NCI-H526 treated with DMSO at 0.1 percent for 48 hours (cell line): ENCODE measurements around the gene INHBE.

Source experiments
- DNase-seq: peaks from one replicate; lab custom pipeline; 2025; lab: John Stamatoyannopoulos, UW

INHBE gene

DNA sequence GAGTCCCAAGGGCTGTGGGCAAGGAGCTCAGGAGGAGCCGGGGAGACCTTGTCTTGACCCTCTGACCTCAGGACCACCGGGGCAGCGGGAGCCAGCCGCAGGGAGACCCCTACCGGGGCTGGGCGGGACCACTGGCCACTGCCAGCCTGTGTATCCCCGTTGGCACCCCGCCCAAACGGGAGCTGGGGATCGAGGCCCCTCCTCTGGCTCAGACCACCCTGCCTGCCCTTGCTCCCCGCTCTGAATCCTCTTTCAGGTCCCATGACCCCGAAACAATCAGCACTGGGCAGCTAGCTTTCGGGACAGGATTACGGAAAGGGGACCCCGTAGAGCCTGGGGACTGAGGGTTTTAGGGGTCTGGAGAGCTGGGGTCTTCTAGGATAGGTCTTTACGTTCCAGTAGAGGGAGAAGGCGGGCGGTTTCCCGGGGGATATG lies 5.8 kb downstream of the INHBE start:
- no peak for DNase-seq

DNA sequence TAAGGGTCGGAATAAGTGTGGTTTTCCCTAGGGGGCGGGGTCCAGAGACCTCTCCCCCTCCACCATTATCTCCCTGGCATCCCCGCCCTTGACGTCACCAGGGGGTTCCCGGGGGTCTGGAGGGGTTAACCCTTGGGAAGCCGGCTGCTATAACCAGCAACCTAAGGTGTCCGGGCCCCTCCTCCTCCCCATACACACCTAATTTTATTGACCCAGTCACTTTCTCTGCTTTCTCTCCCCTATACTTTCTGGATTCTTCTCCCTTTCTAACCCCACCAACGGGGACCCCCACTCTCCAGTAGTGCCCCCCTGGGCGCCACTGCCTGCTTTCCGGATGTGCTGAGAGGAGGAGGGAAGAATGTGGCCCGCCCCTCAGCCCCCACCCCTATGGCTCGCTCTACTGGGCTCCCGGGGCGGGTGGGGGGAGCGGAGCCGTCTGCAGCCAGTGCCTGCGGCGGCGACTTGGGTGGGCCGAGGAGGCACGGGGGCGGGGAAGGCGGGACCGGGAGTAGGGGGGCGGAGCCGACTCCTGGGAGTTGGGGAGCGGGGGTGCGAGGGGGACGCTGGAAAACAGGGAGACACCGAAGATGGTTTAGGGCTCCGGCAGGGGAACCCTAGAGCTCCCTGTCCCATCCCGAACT lies 6.3 kb downstream of the INHBE start:
- no peak for DNase-seq

DNA sequence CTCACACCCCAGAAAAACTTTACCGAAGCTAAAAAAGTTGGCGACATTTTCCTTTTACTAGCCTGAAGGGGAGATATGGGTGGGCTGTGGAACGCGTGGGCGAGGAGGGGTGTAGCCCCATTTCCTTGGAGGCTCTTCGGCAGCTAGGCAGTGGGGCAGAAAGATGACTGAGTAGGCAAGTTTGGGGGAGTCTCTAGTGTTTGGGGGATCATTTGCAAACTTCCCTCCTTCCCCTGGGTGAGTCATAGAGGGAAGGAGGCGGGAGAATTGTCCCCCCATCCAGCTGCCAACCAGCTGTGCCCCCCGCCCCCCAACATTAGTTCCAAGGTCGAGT lies 6.8 kb downstream of the INHBE start:
- DNase-seq: no peak

DNA sequence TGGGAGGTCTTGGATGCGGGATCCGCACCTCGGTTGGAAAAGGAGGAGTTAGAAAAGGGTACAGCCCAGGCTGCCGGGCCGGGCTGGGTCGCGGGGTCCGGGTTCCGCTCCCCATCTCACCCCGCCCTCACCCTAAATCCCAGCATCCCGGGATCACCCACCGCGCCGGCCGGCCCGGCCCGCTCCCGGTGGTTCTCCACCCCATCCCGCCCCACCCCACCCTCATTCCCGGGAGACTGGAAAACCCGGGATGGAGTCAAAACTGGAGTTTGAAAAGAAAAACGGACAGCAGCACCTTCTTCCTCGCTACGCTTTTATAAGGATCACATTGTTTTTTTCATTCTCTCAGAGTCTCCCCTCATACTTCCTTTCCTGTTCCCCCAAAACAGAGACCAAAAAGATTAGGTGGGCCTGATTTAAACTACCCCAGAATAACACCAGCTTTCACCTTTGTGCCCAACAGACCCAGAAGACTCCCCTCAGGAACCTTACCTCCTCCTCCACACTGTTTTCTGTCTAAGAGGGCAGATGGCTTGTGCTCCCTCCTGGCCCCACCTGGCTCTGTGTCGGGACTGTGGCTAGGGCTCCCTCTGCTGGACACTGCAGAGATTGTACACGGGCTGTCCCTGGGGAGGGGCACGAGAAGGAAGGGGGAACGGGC lies 7.3 kb downstream of the INHBE start:
- DNase-seq: peak; percentile 92

DNA sequence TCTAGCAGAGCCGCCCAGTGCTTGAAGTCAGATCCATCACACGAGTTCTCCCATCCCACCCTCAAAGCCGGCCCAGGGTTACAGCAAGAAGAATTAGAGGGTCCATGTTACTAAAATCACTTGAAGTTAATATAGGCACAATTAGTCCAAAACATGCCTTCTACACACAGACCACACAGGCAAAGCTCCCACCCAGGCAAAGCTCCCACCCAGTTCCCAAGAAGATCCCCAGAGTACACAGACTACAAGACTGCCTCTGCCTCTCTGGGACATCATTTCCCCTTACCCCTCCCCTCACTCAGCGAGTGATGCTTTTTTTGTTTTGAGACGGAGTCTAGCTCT lies 7.8 kb downstream of the INHBE start:
- no peak for DNase-seq

DNA sequence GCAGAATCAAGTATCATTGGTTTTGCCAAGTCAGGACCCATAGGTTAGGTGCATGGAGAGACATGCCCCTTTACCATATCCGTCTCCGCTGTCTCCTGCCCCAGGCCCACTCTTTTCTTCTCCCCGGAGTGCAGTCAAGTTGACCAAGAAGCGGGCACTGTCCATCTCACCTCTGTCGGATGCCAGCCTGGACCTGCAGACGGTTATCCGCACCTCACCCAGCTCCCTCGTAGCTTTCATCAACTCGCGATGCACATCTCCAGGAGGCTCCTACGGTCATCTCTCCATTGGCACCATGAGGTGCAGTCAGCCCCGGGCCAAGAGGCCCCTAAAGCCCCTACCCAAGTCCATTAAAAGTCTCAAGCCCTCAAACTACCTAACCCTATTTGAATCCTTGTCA lies 9.5 kb downstream of the INHBE start:
- no peak for DNase-seq

DNA sequence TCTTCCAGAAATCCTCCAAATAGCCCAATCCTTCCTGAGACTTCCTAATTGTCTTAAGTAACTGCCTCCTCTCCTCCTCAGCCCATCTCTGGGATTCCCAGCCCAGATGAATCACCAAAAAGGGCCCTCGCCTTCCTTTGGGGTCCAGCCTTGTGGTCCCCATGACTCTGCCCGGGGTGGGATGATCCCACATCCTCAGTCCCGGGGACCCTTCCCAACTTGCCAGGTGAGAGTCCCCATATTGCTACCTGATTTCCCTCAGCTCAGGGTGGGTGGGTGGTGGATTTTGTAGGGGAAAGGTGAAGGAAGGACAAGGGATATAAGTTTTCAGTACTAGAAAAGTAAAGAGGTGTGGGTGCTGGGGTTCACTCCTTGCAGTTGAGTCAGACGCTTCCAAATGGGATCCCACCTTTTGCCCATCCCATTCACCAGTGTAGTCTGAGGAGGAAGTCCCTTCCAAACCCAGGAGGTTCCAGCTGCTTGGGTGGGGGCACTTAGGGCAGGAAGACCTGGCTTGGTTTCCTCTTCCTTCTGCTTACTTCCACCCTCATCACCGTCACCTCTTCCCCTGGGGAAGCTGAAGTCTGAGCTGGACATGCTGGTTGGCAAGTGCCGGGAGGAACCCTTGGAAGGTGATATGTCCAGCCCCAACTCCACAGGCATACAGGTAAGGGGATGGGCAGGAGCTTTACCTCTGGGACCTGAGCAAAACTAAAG lies 10.1 kb downstream of the INHBE start:
- DNase-seq: no peak

DNA sequence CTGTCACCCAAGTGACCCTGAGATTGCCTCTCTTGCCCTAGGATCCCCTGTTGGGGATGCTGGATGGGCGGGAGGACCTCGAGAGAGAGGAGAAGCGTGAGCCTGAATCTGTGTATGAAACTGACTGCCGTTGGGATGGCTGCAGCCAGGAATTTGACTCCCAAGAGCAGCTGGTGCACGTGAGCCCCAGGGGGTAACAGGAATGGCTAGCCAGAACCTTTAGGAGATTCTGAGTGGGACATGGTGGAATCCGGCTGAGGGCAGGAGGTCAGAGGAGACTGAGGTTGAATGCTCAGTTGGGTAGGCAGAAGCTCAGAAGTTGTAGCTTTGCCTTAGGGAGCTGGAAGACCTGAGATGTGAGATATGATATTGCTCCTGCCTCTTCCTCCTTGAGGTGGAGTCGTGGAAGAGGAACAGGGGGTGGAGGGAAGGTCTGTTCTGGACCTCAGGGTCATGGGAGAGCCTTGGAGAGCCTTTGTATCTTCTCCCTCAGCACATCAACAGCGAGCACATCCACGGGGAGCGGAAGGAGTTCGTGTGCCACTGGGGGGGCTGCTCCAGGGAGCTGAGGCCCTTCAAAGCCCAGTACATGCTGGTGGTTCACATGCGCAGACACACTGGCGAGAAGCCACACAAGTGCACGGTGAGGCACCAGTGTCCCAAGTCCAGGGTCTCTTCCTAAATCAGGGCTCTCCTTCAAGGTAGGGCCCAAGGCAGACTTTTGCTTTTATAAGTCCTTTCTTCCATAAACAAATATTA lies 10.8 kb downstream of the INHBE start:
- no peak for DNase-seq

DNA sequence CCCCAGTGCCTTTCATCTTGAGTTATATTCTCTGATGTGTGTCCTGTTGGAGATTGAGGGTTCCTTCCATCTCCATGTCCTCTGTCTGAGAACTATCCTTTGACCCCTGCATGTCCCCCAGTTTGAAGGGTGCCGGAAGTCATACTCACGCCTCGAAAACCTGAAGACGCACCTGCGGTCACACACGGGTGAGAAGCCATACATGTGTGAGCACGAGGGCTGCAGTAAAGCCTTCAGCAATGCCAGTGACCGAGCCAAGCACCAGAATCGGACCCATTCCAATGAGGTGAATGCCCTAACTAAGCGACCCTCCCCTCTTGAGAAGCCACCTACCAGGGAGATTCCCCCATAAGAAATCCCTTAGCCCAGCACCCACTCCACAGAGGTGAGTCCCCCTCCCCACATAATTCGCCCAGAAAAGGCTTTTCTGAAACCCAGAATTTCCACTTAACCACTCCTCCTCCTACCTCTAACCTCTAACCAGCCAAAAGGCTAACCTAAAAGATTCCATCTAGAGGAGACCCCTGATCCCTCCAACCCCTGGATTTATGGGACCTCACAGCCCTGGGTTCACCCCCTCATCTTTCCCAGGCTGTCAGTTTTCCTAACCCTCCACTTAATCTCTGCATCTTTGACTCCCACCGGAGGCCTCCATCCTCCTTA lies 12.2 kb downstream of the INHBE start:
- DNase-seq: no peak

DNA sequence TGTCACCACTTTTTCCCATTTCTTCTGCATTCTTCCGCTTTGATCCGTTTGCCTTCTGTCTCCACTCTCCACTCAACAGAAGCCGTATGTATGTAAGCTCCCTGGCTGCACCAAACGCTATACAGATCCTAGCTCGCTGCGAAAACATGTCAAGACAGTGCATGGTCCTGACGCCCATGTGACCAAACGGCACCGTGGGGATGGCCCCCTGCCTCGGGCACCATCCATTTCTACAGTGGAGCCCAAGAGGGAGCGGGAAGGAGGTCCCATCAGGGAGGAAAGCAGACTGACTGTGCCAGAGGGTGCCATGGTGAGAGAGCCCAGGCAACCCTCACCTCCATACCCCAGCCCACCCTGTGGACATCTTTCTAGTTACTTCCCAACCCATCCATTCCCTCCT lies 12.8 kb downstream of the INHBE start:
- DNase-seq: no peak

DNA sequence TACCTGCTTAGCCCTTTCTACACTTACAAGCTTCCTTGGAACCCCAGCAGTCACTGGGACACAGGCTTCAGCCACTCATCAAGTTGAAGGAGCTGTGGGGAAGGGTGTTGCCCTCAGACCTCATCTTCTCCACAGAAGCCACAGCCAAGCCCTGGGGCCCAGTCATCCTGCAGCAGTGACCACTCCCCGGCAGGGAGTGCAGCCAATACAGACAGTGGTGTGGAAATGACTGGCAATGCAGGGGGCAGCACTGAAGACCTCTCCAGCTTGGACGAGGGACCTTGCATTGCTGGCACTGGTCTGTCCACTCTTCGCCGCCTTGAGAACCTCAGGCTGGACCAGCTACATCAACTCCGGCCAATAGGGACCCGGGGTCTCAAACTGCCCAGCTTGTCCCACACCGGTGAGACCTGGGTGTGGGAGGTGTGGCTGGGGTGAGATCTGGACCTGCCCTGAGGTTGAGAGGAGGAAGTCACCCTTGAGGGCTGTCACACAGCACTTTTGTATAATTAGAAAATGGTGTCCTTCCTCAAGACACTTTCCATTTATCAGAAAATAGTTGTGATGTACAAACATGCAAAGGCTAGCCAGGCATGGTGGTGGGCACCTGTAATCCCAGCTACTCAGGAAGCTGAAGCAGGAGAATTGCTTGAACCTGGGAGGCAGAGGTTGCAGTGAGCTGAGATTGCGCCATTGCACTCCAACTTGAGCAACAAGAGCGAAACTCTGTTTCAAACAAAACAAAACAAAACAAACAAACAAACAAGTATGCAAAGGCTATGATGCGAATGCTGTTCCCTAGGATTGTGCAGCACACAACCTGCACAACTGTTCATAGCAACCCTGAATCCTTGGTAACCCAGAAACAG lies 14.4 kb downstream of the INHBE start:
- DNase-seq: no peak

DNA sequence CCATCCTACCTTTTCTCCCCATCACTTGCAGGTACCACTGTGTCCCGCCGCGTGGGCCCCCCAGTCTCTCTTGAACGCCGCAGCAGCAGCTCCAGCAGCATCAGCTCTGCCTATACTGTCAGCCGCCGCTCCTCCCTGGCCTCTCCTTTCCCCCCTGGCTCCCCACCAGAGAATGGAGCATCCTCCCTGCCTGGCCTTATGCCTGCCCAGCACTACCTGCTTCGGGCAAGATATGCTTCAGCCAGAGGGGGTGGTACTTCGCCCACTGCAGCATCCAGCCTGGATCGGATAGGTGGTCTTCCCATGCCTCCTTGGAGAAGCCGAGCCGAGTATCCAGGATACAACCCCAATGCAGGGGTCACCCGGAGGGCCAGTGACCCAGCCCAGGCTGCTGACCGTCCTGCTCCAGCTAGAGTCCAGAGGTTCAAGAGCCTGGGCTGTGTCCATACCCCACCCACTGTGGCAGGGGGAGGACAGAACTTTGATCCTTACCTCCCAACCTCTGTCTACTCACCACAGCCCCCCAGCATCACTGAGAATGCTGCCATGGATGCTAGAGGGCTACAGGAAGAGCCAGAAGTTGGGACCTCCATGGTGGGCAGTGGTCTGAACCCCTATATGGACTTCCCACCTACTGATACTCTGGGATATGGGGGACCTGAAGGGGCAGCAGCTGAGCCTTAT lies 15.3 kb downstream of the INHBE start:
- no peak for DNase-seq

DNA sequence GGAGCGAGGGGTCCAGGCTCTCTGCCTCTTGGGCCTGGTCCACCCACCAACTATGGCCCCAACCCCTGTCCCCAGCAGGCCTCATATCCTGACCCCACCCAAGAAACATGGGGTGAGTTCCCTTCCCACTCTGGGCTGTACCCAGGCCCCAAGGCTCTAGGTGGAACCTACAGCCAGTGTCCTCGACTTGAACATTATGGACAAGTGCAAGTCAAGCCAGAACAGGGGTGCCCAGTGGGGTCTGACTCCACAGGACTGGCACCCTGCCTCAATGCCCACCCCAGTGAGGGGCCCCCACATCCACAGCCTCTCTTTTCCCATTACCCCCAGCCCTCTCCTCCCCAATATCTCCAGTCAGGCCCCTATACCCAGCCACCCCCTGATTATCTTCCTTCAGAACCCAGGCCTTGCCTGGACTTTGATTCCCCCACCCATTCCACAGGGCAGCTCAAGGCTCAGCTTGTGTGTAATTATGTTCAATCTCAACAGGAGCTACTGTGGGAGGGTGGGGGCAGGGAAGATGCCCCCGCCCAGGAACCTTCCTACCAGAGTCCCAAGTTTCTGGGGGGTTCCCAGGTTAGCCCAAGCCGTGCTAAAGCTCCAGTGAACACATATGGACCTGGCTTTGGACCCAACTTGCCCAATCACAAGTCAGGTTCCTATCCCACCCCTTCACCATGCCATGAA lies 16.0 kb downstream of the INHBE start:
- DNase-seq: no peak

DNA sequence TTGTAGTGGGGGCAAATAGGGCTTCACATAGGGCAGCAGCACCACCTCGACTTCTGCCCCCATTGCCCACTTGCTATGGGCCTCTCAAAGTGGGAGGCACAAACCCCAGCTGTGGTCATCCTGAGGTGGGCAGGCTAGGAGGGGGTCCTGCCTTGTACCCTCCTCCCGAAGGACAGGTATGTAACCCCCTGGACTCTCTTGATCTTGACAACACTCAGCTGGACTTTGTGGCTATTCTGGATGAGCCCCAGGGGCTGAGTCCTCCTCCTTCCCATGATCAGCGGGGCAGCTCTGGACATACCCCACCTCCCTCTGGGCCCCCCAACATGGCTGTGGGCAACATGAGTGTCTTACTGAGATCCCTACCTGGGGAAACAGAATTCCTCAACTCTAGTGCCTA lies 16.6 kb downstream of the INHBE start:
- no peak for DNase-seq

DNA sequence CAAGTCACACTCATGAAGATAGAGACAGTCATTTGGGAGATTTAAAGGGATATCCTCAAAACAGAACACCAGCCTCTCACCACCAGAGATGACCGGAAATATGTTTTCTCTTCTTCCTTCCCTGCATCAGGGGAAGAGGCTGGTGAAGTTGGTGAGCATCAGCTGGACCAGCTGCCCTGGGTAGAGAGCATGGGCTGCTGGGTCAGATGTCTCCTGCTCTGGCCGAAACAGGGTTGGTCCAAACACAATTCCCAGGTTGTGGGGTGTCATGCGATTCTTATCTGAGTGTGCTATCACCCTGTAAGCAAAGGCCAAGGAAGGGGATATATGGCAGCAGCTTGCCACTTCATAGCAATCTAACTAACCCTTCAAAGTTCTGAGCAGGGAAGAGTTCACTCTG lies 17.3 kb downstream of the INHBE start:
- no peak for DNase-seq

DNA sequence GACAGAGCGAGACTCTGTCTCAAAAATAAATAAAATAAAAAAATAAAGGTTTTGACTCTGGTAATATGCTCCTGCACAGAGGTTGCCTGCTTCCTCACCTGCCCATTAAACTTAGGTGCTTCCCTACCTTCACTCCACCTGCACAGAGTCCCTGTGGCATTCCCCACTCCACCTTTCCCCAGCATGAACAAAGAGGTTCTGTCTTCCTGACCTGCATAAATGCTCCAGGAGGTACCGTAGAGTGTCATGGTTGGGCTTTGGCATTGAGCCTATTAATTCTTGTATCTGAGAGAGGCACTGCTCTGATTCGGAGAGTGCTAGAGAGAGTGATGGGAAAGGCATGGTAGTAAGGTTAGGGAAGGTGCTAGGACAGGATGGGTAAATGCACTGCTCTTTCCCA lies 18.3 kb downstream of the INHBE start:
- DNase-seq: no peak

DNA sequence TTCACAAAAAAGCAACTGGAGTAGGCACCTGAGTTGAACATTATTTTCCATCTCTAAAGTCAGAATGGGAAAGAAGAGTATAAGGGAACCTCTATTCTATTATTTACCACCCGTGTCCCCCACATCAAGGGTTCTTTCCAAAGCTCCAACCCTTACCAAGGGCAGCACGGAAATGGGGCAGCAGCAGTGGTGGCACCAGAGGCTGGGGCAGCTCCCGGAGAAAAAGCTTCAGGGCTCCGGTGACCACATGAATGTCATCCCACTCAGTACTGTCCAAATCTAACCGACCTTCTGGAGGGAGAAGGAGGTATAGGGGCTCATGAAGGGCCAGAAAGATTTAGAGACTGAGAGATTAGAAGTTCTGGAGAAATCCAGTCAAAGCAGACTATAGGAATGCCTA lies 18.8 kb downstream of the INHBE start:
- no peak for DNase-seq

DNA sequence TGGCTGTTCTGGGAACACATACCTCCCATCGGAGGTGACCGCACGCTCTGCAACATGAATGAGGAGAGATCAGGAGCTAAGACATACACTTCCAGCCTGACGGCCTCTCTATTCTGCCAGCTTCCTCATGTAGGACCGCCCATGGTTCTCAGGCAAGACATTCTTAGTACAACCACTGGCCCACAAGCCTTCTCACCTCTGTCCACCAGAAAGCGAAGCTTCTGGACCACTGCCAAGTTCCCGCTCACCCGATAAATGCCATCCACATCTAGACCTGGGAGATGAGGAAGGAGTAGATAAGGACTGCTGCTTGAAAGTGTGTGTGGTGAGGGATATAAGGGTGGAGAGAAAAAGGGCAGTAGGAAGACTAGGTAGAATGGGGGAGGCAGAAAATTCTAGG lies 19.3 kb downstream of the INHBE start:
- no peak for DNase-seq

DNA sequence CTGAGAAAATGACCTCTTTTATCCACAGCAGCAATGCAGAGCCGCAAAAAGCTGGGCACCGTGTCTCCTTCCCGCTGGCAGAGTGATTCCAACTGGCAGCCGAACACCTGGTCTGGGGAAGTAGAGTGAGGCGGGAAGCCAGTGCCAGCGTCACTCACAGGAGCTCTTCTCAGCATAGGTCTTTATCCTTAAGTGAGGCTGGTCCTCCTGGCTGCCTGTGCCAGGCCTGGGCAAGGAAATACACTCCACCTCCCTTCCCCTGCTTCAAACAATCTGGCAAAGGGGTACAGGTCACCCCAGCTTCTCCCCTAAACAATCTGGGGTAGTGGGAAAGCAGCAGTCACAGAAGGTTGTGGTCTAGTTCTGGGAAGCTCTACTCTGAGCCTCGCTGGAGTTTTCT lies 19.8 kb downstream of the INHBE start:
- no peak for DNase-seq
